Stimulated activated CD4-positive, alpha-beta T cell treated with anti-CD3 and anti-CD28 coated beads, Interleukin-12 subunit alpha, Interleukin-12 subunit beta, amount 100 ng/mL, for 24 hours (primary cell): ENCODE results near the gene FGD3.

Experiments used
- DNase-seq, 2 experiments: peaks; one replicate each; pipeline ENCODE4 v3.0.0-alpha.2; 2020; ENCODE audit warnings: low read depth in 2 of 2

FGD3 gene

DNA sequence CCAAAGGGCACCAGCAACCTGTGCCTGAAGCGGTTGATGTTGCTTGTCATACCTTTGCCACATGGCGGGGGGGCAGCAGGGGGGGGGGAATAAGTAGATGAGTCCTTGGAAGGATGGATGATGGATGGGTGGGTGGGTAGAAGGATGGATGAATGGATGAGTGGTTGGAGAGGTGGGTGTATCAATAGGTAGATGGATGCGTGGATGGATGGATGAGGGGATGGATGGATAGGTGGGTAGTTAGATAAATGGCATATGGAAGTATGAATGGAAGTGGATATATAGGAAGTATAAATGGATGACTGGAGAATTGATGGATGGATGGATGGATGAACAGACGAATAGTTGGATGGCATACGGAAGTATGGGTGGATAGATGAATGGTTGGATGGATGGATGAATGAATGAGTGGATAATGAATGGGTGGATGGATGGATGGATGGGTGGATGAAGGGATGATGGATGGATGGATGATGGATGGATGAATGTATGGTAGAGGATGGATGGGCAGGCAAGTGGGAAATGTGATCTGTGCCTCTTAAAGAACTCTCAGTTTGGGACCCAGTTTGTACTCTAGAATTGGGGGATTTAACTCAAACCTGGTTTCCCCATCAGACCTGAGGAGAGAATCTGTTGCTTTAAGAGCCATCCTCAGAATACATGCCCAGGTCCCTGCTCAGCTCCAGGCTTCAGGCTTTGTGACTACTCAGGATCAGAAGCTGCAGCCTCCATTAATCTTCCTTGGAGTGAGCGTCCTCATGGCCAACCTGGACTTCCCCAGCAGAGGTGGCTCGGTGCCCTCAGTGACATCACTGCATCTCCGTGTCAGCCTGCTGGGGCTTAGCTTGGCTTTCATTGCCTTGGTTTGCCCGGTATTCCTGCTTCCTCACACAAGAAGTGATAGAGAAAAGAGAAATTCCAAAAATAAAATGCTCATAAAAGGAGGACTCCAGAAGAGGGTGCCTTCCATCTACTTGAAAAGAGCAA lies 83.6 kb downstream of the FGD3 start:
- DNase-seq = no peak

- no peak for DNase-seq
Measured at GRCh38 chr9:93031629-93032430, 84.5 kb downstream of the FGD3 start.

DNA sequence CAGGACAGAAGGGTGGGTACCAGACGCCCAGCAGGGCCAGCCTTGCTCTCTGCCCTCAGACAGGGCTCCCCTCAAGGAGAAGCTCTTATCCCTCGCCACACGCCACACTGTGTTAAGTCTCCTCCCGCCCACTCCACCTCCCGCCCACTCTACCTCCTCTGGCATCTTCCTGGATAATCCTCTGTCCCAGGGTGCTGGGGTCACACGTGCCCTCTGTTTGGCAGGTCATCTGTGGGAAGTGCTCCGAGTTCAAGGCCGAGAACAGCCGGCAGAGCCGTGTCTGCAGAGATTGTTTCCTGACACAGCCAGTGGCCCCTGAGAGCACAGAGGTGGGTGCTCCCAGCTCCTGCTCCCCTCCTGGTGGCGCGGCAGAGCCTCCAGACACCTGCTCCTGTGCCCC lies 85.2 kb downstream of the FGD3 start:
- no peak for DNase-seq

- no peak for DNase-seq
Measured at GRCh38 chr9:93033531-93033930, 86.2 kb downstream of the FGD3 start.

- DNase-seq = no peak
Measured at GRCh38 chr9:93035106-93035660, 87.9 kb downstream of the FGD3 start.

DNA sequence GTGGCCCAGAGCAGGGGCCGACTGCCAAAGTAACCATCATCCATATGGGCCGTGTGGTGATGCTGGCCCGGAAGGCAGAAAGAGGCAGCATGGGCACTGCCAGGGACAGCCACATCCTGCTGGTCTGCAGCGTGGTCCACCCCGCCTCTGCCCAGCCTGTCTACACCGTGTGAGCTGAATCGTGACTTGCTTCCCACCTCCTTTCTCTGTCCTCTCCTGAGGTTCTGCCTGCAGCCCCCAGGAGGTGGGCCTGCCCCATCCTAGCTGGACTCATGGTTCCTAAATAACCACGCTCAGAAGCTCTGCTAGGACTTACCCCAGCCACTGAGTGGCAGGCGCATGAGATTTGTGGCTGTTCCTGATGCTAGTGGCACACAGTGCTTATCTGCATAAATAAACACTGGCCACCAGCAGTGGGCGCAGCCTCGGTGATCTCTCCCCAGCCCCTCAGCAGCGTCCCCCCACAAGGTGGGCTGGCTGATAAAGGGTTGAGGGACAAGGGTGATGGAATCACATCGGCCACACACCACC lies 88.6 kb downstream of the FGD3 start:
- DNase-seq = no peak

GRCh38 chr9:93036887-93037475 lies 89.7 kb downstream of the FGD3 start:
- no peak for DNase-seq

DNA sequence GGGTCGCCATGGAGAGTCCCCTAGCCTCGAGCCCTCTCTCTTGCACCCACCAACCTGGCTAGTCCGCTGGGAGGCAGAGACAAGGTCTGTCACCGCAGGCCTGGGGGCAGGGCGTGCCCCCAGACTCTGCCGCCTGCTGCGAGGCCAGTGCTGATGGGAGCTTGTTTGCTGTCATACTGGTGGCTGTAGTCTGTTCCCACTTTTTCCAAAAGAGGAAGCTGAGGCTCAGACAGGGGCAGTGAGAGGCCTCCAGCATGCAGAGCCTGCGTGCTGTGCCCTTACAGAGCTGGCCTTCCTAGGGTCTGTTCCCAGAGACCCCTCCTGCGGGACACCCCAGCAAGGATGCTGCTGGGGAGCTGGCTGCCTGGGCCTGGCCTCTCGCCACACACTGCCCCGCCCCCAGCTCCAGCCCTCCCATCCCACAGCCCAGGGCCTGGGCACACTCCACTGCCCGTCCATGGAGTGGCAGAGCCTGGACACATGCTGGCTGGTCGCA lies 90.2 kb downstream of the FGD3 start:
- no peak for DNase-seq

GRCh38 chr9:93038918-93039317 lies 91.6 kb downstream of the FGD3 start:
- DNase-seq = no peak

- no peak for DNase-seq
Measured at GRCh38 chr9:93039456-93039855, 92.1 kb downstream of the FGD3 start.

- DNase-seq = no peak
Measured at GRCh38 chr9:93039976-93040375, 92.7 kb downstream of the FGD3 start.

DNA sequence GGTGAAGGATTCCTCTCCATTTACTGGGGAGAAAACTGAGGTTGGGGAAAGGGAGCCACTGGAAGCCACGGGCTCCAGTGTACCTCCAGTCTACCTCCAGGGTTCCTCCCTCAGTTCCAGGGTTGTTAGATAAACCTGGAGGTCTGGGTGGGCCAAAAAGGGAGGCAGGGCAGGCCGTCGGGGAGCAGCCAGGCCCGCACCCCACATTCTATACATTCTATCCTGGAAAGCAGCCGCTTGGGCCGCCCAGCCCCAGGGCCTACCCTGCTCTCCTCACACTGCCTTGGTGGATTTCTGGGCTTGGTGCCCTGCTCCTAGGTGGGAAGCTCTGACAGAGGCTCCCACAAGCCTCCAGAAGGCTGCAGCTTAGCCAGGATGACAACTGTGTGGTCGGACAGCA lies 93.1 kb downstream of the FGD3 start:
- no peak for DNase-seq

DNA sequence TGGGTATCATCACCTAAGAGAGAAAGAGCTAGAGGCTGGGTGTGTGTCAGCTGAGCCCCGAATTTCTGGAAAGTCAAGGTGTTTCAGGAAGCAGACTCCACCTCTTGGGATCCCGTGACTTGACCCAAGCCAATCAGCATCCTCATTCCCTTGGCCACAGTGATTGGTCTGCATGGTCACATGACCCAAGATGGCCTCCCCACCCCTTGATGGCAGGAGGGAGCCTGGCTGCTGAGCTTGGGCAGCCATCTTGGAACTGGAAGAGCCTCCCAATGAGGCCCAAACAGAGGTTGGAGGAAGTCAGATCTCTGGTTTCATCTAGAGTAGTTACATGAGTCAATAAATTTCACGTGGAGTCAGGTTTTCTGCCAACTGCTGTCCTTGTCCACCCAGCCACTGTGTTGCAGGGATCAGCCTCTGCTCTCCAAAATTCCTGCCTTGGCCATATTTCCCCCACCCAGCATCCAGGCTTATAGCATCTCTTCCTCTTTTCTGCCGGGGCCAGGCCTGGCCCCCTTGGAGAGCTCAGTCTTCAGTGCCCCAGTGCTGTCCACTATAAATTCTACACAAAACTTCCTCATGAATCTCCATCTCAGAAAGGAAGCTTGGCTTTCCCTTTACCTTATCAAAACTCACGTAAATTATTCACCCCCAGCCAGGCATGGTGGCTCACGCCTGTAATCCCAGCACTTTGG lies 93.9 kb downstream of the FGD3 start:
- no peak for DNase-seq

GRCh38 chr9:93043122-93043521 lies 95.8 kb downstream of the FGD3 start:
- no peak for DNase-seq

GRCh38 chr9:93045521-93045920 lies 98.2 kb downstream of the FGD3 start:
- DNase-seq = no peak

- DNase-seq = no peak
Measured at GRCh38 chr9:93048566-93049448, 101.5 kb downstream of the FGD3 start.

DNA sequence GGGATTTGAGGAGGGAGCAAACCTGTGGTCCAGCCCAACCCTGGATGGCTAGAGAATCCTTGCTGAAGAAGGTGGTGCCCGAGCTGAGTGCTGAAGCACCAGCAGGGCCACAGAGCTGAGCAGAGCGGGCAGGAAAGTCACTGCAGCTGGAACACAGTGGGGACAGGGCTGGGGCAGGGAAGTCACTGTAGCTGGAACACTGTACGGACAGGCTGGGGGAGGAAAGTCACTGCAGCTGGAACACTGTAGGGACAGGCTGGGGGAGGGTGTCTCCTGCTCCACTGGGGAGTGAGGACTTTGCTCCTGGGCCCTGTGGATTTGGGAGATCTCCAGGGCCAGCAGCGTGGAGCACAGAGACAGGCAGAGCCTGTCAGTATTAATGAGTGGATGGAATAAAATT lies 102.2 kb downstream of the FGD3 start:
- no peak for DNase-seq

DNA sequence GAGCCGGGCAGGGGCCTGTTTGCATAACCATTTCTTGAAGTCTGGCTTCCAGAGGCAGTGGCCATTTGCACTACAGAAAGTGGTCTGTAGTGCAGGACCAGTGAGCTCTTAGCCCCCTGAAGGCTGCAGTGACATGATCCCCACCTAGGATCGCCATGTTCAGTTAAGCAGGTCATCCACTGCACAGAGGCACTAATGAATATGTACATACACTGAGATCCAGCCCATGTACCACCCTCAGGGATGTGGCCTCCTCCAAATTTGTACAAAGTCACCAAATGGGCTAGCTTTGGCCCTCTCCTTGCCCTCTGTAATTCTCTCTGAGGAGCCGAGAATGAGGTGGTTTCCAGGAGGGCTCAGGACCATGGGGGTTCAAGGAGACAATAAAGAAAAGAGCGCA lies 102.9 kb downstream of the FGD3 start:
- DNase-seq = no peak

DNA sequence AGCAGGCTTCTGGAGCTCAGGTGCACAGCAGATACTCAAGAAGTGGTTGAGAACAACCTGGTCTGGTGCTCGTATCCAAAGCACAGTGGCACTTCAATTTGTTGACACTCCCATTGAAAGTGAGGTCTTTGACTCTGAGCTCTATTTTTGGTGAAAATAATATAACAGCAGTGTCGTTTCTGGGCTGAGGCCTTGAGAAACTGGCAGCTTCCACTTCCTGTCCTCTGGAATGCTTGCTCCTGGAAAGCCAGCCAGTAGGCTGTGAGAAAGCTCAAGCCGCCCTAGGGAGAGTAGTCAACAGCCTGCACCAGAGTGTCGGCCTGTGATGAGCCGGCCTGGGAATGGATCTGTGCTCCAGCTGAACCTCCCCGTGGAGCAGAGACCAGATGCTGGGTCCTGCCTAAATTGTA lies 104.4 kb downstream of the FGD3 start:
- DNase-seq = no peak
